HEK293 (cell line): ENCODE data around the gene DVL1.

Source experiments
- CTCF ChIA-PET: fragments of 350-600 bp; formaldehyde crosslinking; extraction: SDS; loops from one replicate; lab custom pipeline; 2021; ENCODE audit warnings: antibody characterized with exemption; lab: Yijun Ruan, JAX
- POLR2A ChIA-PET: fragments of 300-600 bp; formaldehyde crosslinking; extraction: SDS; loops from one replicate; lab custom pipeline; 2020; ENCODE audit warnings: antibody characterized with exemption, inconsistent platforms; lab: Yijun Ruan, JAX
- H3K27ac ChIP-seq: fragments of 200-500 bp; sonication (Bioruptor generic); 2 replicates; pipeline ENCODE4 v1.5.1; 2014; ENCODE audit warnings: low read depth, low read length, control low read depth, inconsistent platforms; ENCODE audit errors: extremely low read depth
- H3K36me3 ChIP-seq, 2 experiments: fragments of 200-500 bp in 1 of 2; sonication (Bioruptor generic) in 1 of 2; 1 replicate in 1 of 2; 2 replicates in 1 of 2; pipeline ENCODE4 v1.5.1; 2014 to 2017; ENCODE audit warnings: inconsistent platforms in 2 of 2, low read length in 2 of 2; ENCODE audit not compliant: control insufficient read depth in 2 of 2, insufficient read depth in 1 of 2
- H3K4me1 ChIP-seq: fragments of 200-500 bp; sonication (Bioruptor generic); 2 replicates; pipeline ENCODE4 v1.5.1; 2014; ENCODE audit warnings: mild to moderate bottlenecking, low read length, inconsistent platforms; ENCODE audit not compliant: control insufficient read depth, insufficient read depth
- H3K4me3 ChIP-seq: 2 replicates; pipeline ENCODE4 v1.5.1; 2011; ENCODE audit warnings: low read depth, mild to moderate bottlenecking, control low read depth, low read length, moderate library complexity
- H3K9me3 ChIP-seq: fragments of 200-500 bp; sonication (Bioruptor generic); 2 replicates; pipeline ENCODE4 v1.5.1; 2014; ENCODE audit warnings: low read depth, low read length, inconsistent platforms; ENCODE audit not compliant: control insufficient read depth, insufficient read depth
- AEBP2 ChIP-seq: fragments of 450-650 bp; formaldehyde crosslinking; IDR thresholded peaks from 2 replicates; pipeline ENCODE4 v1.5.1; 2016; ENCODE audit warnings: missing biosample characterization, missing genetic modification characterization, borderline replicate concordance
- BCL11B ChIP-seq: fragments of 450-650 bp; formaldehyde crosslinking; IDR thresholded peaks from 2 replicates; pipeline ENCODE4 v1.5.1; 2016; ENCODE audit warnings: low read depth, missing biosample characterization, missing genetic modification characterization
- EGR2 ChIP-seq: fragments of 450-650 bp; formaldehyde crosslinking; IDR thresholded peaks from 2 replicates; pipeline ENCODE4 v1.5.1; 2016; ENCODE audit warnings: low read depth, missing biosample characterization, missing genetic modification characterization
- GLIS2 ChIP-seq: fragments of 450-650 bp; formaldehyde crosslinking; IDR thresholded peaks from 2 replicates; pipeline ENCODE4 v1.5.1; 2016; ENCODE audit warnings: missing biosample characterization, missing genetic modification characterization
- HIC1 ChIP-seq: fragments of 450-650 bp; formaldehyde crosslinking; IDR thresholded peaks from 2 replicates; pipeline ENCODE4 v1.5.1; 2016; ENCODE audit warnings: missing biosample characterization, missing genetic modification characterization
- KLF1 ChIP-seq: fragments of 450-650 bp; formaldehyde crosslinking; IDR thresholded peaks from 2 replicates; pipeline ENCODE4 v1.5.1; 2016; ENCODE audit warnings: missing biosample characterization, missing genetic modification characterization
- KLF16 ChIP-seq: fragments of 450-650 bp; formaldehyde crosslinking; IDR thresholded peaks from 2 replicates; pipeline ENCODE4 v1.5.1; 2017; ENCODE audit warnings: missing biosample characterization, missing genetic modification characterization
- KLF17 ChIP-seq: fragments of 450-650 bp; formaldehyde crosslinking; IDR thresholded peaks from 2 replicates; pipeline ENCODE4 v1.5.1; 2016; ENCODE audit warnings: missing biosample characterization, missing genetic modification characterization
- KLF7 ChIP-seq: fragments of 450-650 bp; formaldehyde crosslinking; IDR thresholded peaks from 2 replicates; pipeline ENCODE4 v1.5.1; 2016; ENCODE audit warnings: missing biosample characterization, missing genetic modification characterization, borderline replicate concordance
- PRDM2 ChIP-seq: fragments of 450-650 bp; formaldehyde crosslinking; IDR thresholded peaks from 2 replicates; pipeline ENCODE4 v1.5.1; 2016; ENCODE audit warnings: missing biosample characterization, missing genetic modification characterization, borderline replicate concordance
- SALL2 ChIP-seq: fragments of 450-650 bp; formaldehyde crosslinking; IDR thresholded peaks from 2 replicates; pipeline ENCODE4 v1.5.0; 2017; ENCODE audit warnings: missing biosample characterization, mild to moderate bottlenecking, missing genetic modification characterization, borderline replicate concordance
- SP2 ChIP-seq: fragments of 450-650 bp; formaldehyde crosslinking; IDR thresholded peaks from 2 replicates; pipeline ENCODE4 v1.5.1; 2016; ENCODE audit warnings: missing biosample characterization, missing genetic modification characterization
- TRIM28 ChIP-seq: IDR thresholded peaks from 2 replicates; pipeline ENCODE4 v1.6.1; 2011; ENCODE audit warnings: low read length, control low read depth, borderline replicate concordance
- WT1 ChIP-seq: fragments of 450-650 bp; formaldehyde crosslinking; IDR thresholded peaks from 2 replicates; pipeline ENCODE4 v1.5.1; 2016; ENCODE audit warnings: missing biosample characterization, missing genetic modification characterization
- YY2 ChIP-seq: fragments of 450-650 bp; formaldehyde crosslinking; IDR thresholded peaks from 2 replicates; pipeline ENCODE4 v1.5.1; 2016; ENCODE audit warnings: missing biosample characterization, missing genetic modification characterization
- ZFP69B ChIP-seq: fragments of 450-650 bp; formaldehyde crosslinking; IDR thresholded peaks from 2 replicates; pipeline ENCODE4 v1.5.1; 2016; ENCODE audit warnings: missing biosample characterization, missing genetic modification characterization
- ZNF24 ChIP-seq: fragments of 450-650 bp; formaldehyde crosslinking; IDR thresholded peaks from 2 replicates; pipeline ENCODE4 v1.5.1; 2016; ENCODE audit warnings: missing biosample characterization, missing genetic modification characterization
- ZNF341 ChIP-seq: fragments of 450-650 bp; formaldehyde crosslinking; IDR thresholded peaks from 2 replicates; pipeline ENCODE4; 2016; ENCODE audit warnings: low read depth, missing biosample characterization, missing genetic modification characterization
- ZNF596 ChIP-seq: fragments of 450-650 bp; IDR thresholded peaks from 2 replicates; pipeline ENCODE4 v1.5.0; 2018; ENCODE audit warnings: missing biosample characterization, mild to moderate bottlenecking, missing genetic modification characterization, moderate library complexity
- ZNF645 ChIP-seq: fragments of 450-650 bp; formaldehyde crosslinking; IDR thresholded peaks from 2 replicates; pipeline ENCODE4; 2016; ENCODE audit warnings: missing biosample characterization, missing genetic modification characterization
- ZNF664 ChIP-seq: fragments of 450-650 bp; formaldehyde crosslinking; IDR thresholded peaks from 2 replicates; pipeline ENCODE4 v1.5.1; 2016; ENCODE audit warnings: missing biosample characterization, missing genetic modification characterization
- ZNF76 ChIP-seq: fragments of 450-650 bp; formaldehyde crosslinking; IDR thresholded peaks from 2 replicates; pipeline ENCODE4; 2016; ENCODE audit warnings: low read depth, missing biosample characterization, missing genetic modification characterization, borderline replicate concordance
- ZXDB ChIP-seq: fragments of 450-650 bp; formaldehyde crosslinking; IDR thresholded peaks from 2 replicates; pipeline ENCODE4 v1.5.1; 2016; ENCODE audit warnings: missing biosample characterization, missing genetic modification characterization

The DVL1 gene

GRCh38 chr1:1309251-1310108 is 39.7 kb downstream of the DVL1 start:
- Histone ChIP-seq H3K9me3 (no peaks in the 10 kb centered on the region), H3K4me3 (peak overlapping the region; percentile 81), H3K27ac (peak overlapping the region; percentile 96), H3K4me1 (peaks cover 18% of the 10 kb centered on the region), H3K36me3 (peaks cover 0 to 57% of the 10 kb centered on the region in 2 experiments; a peak in 1 of 3 replicates)
- ChIA-PET CTCF (interaction anchor here (0.8 to 1.0 kb wide), 3 partner anchors 17 to 93 kb away, joined by 3 read pairs; no protein-coding TSS in a partner anchor), POLR2A (interaction anchor here (1.1 to 1.5 kb wide), 6 partner anchors 9 to 65 kb away, joined by 3 to 5 read pairs (median 3); partner anchors contain the start of genes AURKAIP1 and TAS1R3)
- TF ChIP-seq EGR2 (tag by site-specific recombination) (no peak), GLIS2 (tag by site-specific recombination) (peak; percentile 92), BCL11B (peak; percentile 47; the same call in 1 of the 2 replicates), PRDM2 (tag by site-specific recombination) (no peak), ZNF596 (tag by site-specific recombination) (no peak), YY2 (tag by site-specific recombination) (0 out of 2 replicates have a peak, but pooled peaks have one; percentile 23), ZNF645 (tag by site-specific recombination) (peak; percentile 30; the same call in 1 of the 2 replicates), SALL2 (no peak), HIC1 (tag by site-specific recombination) (peak; percentile 28), ZFP69B (tag by site-specific recombination) (peak; percentile 19; the same call in 1 of the 2 replicates), WT1 (tag by site-specific recombination) (peak; percentile 36; the same call in 1 of the 2 replicates), KLF16 (tag by site-specific recombination) (peak; percentile 68), SP2 (peak; percentile 25; the same call in 1 of the 2 replicates), KLF1 (tag by site-specific recombination) (peak; percentile 77), KLF17 (tag by site-specific recombination) (0 out of 2 replicates have a peak, but pooled peaks have one; percentile 61), AEBP2 (tag by site-specific recombination) (no peak), ZNF341 (tag by site-specific recombination) (peak; percentile 53), KLF7 (tag by site-specific recombination) (0 out of 2 replicates have a peak, but pooled peaks have one; percentile 61), ZNF24 (tag by site-specific recombination) (no peak), ZXDB (tag by site-specific recombination) (peak; percentile 57), TRIM28 (no peak), ZNF664 (tag by site-specific recombination) (no peak), ZNF76 (tag by site-specific recombination) (no peak)
